HepG2 (cell line): ENCODE data around the gene CDC23. TPM values are rescaled to one million over a fixed set of nuclear protein-coding genes. Genes with fewer than 3 reads are reported as not detected.
A peak's percentile ranks its signal among the peaks of the same experiment; 100 is the strongest.

ENCODE experiments used
- ATF6 ChIP-seq: sonication (generic); formaldehyde crosslinking; conservative IDR thresholded peaks from 2 replicates; pipeline ENCODE4 v1.4.0; 2020; ENCODE audit warnings: missing genetic modification reagents
- GATA4 ChIP-seq: sonication (generic); IDR thresholded peaks from 2 replicates; pipeline ENCODE4 v1.6.1; 2016; ENCODE audit warnings: antibody characterized with exemption, low read depth, borderline replicate concordance
- MAFK ChIP-seq, 2 experiments: IDR thresholded peaks in 1 of 2; conservative IDR thresholded peaks in 1 of 2; 2 replicates each; pipeline ENCODE4 v1.6.1; 2011; ENCODE audit warnings: improper control_type of control experiment in 2 of 2, low read length in 2 of 2
- NR2C2 ChIP-seq: sonication (generic); formaldehyde crosslinking; IDR thresholded peaks from 2 replicates; pipeline ENCODE4 v1.4.0; 2020; ENCODE audit warnings: missing genetic modification reagents, mild to moderate bottlenecking, moderate library complexity, borderline replicate concordance
- NR2F1 ChIP-seq, 2 experiments: fragments of 450-650 bp in 1 of 2; formaldehyde crosslinking in 1 of 2; IDR thresholded peaks; 2 replicates each; pipeline versions ENCODE4 v1.5.0 to v1.6.1; 2016 to 2020; ENCODE audit warnings: mild to moderate bottlenecking in 1 of 2, missing compliant biosample characterization in 1 of 2, missing genetic modification reagents in 1 of 2, moderate library complexity in 1 of 2
- SMYD3 ChIP-seq: sonication (generic); formaldehyde crosslinking; IDR thresholded peaks from 2 replicates; pipeline ENCODE4 v1.8.1; 2023; ENCODE audit warnings: mild to moderate bottlenecking, missing genetic modification reagents
- ZFAT ChIP-seq: sonication (generic); formaldehyde crosslinking; conservative IDR thresholded peaks from 2 replicates; pipeline ENCODE4 v1.8.1; 2023; ENCODE audit warnings: missing genetic modification reagents, inconsistent platforms
- ZFP36L1 ChIP-seq: sonication (generic); formaldehyde crosslinking; IDR thresholded peaks from 2 replicates; pipeline ENCODE4 v1.8.0; 2022; ENCODE audit warnings: mild to moderate bottlenecking, missing genetic modification reagents, moderate library complexity
- ZKSCAN1 ChIP-seq: fragments of 150-350 bp; IDR thresholded peaks from 2 replicates; pipeline ENCODE4 v1.6.1; 2014; ENCODE audit warnings: low read length
- ZNF280B ChIP-seq: sonication (generic); formaldehyde crosslinking; IDR thresholded peaks from 2 replicates; pipeline ENCODE4 v1.5.0; 2020; ENCODE audit warnings: missing genetic modification reagents, mild to moderate bottlenecking, borderline replicate concordance
- ZNF329 ChIP-seq: sonication (generic); formaldehyde crosslinking; IDR thresholded peaks from 2 replicates; pipeline ENCODE4 v1.9.0; 2021; ENCODE audit warnings: low read depth, mild to moderate bottlenecking, missing genetic modification reagents
- ZNF501 ChIP-seq: sonication (generic); formaldehyde crosslinking; IDR thresholded peaks from 2 replicates; pipeline ENCODE4 v1.5.1; 2020; ENCODE audit warnings: mild to moderate bottlenecking, moderate library complexity, missing genetic modification reagents
- ZNF512B ChIP-seq: sonication (generic); formaldehyde crosslinking; IDR thresholded peaks from 2 replicates; pipeline ENCODE4 v1.5.1; 2020; ENCODE audit warnings: missing genetic modification reagents, mild to moderate bottlenecking, borderline replicate concordance
- ZNF619 ChIP-seq: sonication (generic); formaldehyde crosslinking; IDR thresholded peaks from 2 replicates; pipeline ENCODE4 v1.4.0; 2020; ENCODE audit warnings: mild to moderate bottlenecking, missing genetic modification reagents
- ZSCAN31 ChIP-seq: sonication (generic); formaldehyde crosslinking; IDR thresholded peaks from 2 replicates; pipeline ENCODE4 v1.5.0; 2020; ENCODE audit warnings: low read depth, mild to moderate bottlenecking, missing genetic modification reagents
- polyA plus RNA-seq, 8 experiments: library from polyadenylated mRNA; depleted of rRNA in 3 of 8; stranded (reverse) in 7 of 8; unstranded in 1 of 8; fragments of >200 nt; fragmentation: Illumina TruSeq in 4 of 8; extraction: Trizol in 4 of 8; gene quantifications; 2 replicates each; pipeline versions ENCODE4 v1.2.1 to v1.2.3, GENCODE V29; 2011 to 2016; ENCODE audit warnings: low read depth in 4 of 8, missing spikeins in 1 of 8, mixed read lengths in 1 of 8; ENCODE audit not compliant: insufficient read depth in 1 of 8
- total RNA-seq, 5 experiments: library from RNA; depleted of rRNA; stranded (reverse); fragments of >200 nt; fragmentation: Illumina TruSeq; extraction: Trizol; gene quantifications; 2 replicates each; pipeline ENCODE4 v1.2.3, GENCODE V29; 2016; ENCODE audit warnings: low read depth in 1 of 5
- TF ChIP-seq, protein P1 (sequence below): sonication (generic); formaldehyde crosslinking; IDR thresholded peaks from 2 replicates; pipeline ENCODE4 v1.4.0; 2020; ENCODE audit warnings: mild to moderate bottlenecking, missing genetic modification reagents
- TF ChIP-seq, protein P2 (sequence below): sonication (generic); formaldehyde crosslinking; IDR thresholded peaks from 2 replicates; pipeline ENCODE4 v1.5.1; 2020; ENCODE audit warnings: mild to moderate bottlenecking, missing genetic modification reagents, borderline replicate concordance

The CDC23 gene
- total and polyA plus RNA-seq, 2 of the 13 experiments (the other 11 are each of a cell fraction or from before 2014, with no cell fraction given), result 38.3 to 47.7 TPM

DNA sequence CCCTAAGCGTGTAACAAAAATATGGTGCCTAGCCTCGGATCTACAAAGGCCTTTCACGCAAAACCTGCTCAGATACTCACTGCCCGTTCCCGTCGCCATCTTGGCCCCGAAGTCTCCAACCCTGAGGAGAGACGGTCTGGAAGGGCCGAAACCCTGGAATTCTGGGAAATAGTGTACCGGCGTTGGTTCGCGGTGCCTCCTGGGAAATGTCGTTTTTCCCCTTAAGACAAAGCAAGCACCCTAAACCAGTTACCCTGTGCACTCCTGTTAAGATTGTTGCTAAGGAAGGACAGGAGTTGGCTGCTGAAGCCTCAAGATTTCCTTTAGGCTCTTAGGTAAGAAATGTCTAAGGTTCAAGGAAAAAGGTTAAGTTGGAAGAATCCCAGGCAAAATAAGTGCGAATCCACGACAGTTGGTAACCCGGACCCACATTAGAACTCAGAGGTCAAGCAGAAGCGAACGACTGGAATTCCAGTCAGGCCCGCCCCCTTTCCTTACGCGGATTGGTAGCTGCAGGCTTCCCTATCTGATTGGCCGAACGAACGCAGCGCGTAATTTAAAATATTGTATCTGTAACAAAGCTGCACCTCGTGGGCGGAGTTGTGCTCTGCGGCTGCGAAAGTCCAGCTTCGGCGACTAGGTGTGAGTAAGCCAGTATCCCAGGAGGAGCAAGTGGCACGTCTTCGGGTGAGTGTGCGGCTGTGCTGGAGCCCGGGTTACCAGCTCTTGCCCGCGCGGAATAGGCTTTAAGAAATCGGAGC lies 34.4 kb downstream of the CDC23 start, which contains the start of the genes BRD8 and KIF20A (continued):
- TF ChIP-seq ZFAT (no peak), NR2F1 (CRISPR knock-in tag; IDR thresholded peaks at IDR 0.05) (0 out of 4 replicates have a peak, but pooled peaks of 1 of the 2 experiments have one; percentile 10), ZKSCAN1 (no peak), ZSCAN31 (no peak), MAFK (conservative IDR thresholded peaks at IDR 0.05 in 1 of 2, IDR thresholded peaks at IDR 0.05 in 1 of 2; ENCODE audit: low read length in 2 of 2) (no peak), NR2C2 (CRISPR knock-in tag) (peak; percentile 99), ZNF280B (CRISPR knock-in tag) (0 out of 2 replicates have a peak, but pooled peaks have one; percentile 28), ZFP36L1 (CRISPR knock-in tag) (0 out of 2 replicates have a peak, but pooled peaks have one; percentile 24), SMYD3 (CRISPR knock-in tag) (no peak), ZNF512B (CRISPR knock-in tag) (no peak), GATA4 (peak; percentile 76; the same call in 1 of the 2 replicates), ZNF329 (no peak), ZNF501 (CRISPR knock-in tag) (peak; percentile 41; the same call in 1 of the 2 replicates), ATF6 (CRISPR knock-in tag) (no peak), ZNF619 (CRISPR knock-in tag) (peak; percentile 56; the same call in 1 of the 2 replicates)
- TF ChIP-seq, protein P1, sequence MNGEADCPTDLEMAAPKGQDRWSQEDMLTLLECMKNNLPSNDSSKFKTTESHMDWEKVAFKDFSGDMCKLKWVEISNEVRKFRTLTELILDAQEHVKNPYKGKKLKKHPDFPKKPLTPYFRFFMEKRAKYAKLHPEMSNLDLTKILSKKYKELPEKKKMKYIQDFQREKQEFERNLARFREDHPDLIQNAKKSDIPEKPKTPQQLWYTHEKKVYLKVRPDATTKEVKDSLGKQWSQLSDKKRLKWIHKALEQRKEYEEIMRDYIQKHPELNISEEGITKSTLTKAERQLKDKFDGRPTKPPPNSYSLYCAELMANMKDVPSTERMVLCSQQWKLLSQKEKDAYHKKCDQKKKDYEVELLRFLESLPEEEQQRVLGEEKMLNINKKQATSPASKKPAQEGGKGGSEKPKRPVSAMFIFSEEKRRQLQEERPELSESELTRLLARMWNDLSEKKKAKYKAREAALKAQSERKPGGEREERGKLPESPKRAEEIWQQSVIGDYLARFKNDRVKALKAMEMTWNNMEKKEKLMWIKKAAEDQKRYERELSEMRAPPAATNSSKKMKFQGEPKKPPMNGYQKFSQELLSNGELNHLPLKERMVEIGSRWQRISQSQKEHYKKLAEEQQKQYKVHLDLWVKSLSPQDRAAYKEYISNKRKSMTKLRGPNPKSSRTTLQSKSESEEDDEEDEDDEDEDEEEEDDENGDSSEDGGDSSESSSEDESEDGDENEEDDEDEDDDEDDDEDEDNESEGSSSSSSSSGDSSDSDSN (CRISPR knock-in tag), result 0 out of 2 replicates have a peak, but pooled peaks have one; percentile 35
- TF ChIP-seq, protein P2, sequence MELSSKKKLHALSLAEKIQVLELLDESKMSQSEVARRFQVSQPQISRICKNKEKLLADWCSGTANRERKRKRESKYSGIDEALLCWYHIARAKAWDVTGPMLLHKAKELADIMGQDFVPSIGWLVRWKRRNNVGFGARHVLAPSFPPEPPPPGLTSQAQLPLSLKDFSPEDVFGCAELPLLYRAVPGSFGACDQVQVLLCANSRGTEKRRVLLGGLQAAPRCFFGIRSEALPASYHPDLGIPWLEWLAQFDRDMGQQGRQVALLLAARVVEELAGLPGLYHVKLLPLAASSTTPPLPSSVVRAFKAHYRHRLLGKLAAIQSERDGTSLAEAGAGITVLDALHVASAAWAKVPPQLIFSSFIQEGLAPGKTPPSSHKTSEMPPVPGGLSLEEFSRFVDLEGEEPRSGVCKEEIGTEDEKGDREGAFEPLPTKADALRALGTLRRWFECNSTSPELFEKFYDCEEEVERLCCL (CRISPR knock-in tag), result no peak
